Endothelial cell of umbilical vein (primary cell): ENCODE results near the gene CUBN.

ENCODE experiments used
- POLR2AphosphoS5 ChIP-seq: IDR thresholded peaks from 2 replicates; pipeline ENCODE4 v1.6.1; 2012; ENCODE audit warnings: low read depth, mild to moderate bottlenecking, control low read depth, low read length, moderate library complexity; ENCODE audit not compliant: insufficient read depth
- TF ChIP-seq, protein P1 (sequence below), 2 donors: IDR thresholded peaks; 1 replicate in 1 of 2; 2 replicates in 1 of 2; pipeline ENCODE4 v1.5.1; 2011; ENCODE audit warnings: low read length in 2 of 2, mild to moderate bottlenecking in 2 of 2, moderate library complexity in 2 of 2, control low read depth in 1 of 2, inconsistent platforms in 1 of 2, low read depth in 1 of 2; ENCODE audit not compliant: insufficient read depth in 1 of 2; ENCODE audit errors: extremely low read depth in 1 of 2
- TF ChIP-seq, protein P2 (sequence below): IDR thresholded peaks from 2 replicates; pipeline ENCODE4 v1.6.1; 2011; ENCODE audit not compliant: insufficient read depth, insufficient read length

DNA sequence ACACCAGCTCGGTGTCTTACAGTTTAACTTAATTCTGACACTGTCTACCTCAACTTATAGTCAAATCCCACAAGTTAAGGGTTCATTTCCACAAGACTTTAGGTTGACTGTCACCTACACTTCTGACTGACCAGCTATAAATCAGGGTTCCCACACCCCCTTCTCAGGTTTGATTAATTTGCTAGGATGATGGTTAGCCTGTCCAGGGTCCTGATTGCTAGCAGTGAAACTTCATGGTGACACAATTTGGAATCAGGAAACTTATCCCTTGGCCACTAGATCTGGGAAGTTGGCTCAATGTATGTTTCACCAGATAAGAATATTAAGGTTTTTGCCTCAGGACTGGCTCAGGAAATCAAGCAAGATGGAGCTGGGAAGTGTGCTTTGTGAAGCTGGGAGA lies 309.6 kb downstream of the CUBN start:
- TF ChIP-seq, protein P1, sequence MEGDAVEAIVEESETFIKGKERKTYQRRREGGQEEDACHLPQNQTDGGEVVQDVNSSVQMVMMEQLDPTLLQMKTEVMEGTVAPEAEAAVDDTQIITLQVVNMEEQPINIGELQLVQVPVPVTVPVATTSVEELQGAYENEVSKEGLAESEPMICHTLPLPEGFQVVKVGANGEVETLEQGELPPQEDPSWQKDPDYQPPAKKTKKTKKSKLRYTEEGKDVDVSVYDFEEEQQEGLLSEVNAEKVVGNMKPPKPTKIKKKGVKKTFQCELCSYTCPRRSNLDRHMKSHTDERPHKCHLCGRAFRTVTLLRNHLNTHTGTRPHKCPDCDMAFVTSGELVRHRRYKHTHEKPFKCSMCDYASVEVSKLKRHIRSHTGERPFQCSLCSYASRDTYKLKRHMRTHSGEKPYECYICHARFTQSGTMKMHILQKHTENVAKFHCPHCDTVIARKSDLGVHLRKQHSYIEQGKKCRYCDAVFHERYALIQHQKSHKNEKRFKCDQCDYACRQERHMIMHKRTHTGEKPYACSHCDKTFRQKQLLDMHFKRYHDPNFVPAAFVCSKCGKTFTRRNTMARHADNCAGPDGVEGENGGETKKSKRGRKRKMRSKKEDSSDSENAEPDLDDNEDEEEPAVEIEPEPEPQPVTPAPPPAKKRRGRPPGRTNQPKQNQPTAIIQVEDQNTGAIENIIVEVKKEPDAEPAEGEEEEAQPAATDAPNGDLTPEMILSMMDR (IDR thresholded peaks at IDR 0.05; ENCODE audit: extremely low read depth in 1 of 2, insufficient read depth in 1 of 2, low read depth in 1 of 2, low read length in 2 of 2): no peak
- TF ChIP-seq, protein P2, sequence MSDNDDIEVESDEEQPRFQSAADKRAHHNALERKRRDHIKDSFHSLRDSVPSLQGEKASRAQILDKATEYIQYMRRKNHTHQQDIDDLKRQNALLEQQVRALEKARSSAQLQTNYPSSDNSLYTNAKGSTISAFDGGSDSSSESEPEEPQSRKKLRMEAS: no peak
- TF ChIP-seq POLR2AphosphoS5: no peak
